GM12878 (cell line): ENCODE data around the gene TEX54. TPM values are rescaled to one million over a fixed set of nuclear protein-coding genes. Genes with fewer than 3 reads are reported as not detected.
"Not testable (repeated sequence)": the region's sequence is repeated elsewhere in the genome, so short reads cannot be mapped to it uniquely, and the experiment has no call there.

Source experiments
- ATAC-seq: fragments of 200-7000 bp; cut with Tn5 transposase; 3 replicates; pipeline ENCODE4 v1.9.1; 2020; ENCODE audit warnings: mild to moderate bottlenecking, moderate library complexity
- BruUV-seq: library from RNA; stranded (reverse); fragments of 400-500 nt; replicated peaks from 2 replicates; lab custom pipeline; 2021; lab: Mats Ljungman, UMichigan
- CTCF ChIA-PET: fragments of 300-600 bp; sonication (Branson Sonifier 250); formaldehyde crosslinking; extraction: SDS; loops from one replicate; lab custom pipeline; 2021; ENCODE audit warnings: inconsistent platforms; lab: Yijun Ruan, JAX
- POLR2A ChIA-PET: fragments of 350-600 bp; formaldehyde crosslinking; extraction: SDS; loops from one replicate; lab custom pipeline; 2021; ENCODE audit warnings: inconsistent platforms; lab: Charles Lee
- RAD21 ChIA-PET: fragments of 300-600 bp; sonication (Branson Sonifier 250); formaldehyde crosslinking; loops from one replicate; lab custom pipeline; 2023; ENCODE audit warnings: antibody characterized with exemption; ENCODE audit not compliant: unreplicated experiment; lab: Charles Lee
- SMC1A ChIA-PET: fragments of 300-600 bp; sonication (Branson Sonifier 250); formaldehyde crosslinking; loops from one replicate; lab custom pipeline; 2023; ENCODE audit not compliant: unreplicated experiment, uncharacterized antibody; lab: Charles Lee
- DNase-seq: peaks from one replicate; pipeline ENCODE4 v3.0.0-alpha.2; 2011; ENCODE audit warnings: low read depth, low spot score
- FAIRE-seq: peaks from 3 replicates; lab custom pipeline; 2011; peaks lifted over from hg19 to GRCh38; lab: Jason Lieb, UNC
- H2AFZ ChIP-seq: 2 replicates; pipeline ENCODE4 v1.6.0; 2011; ENCODE audit warnings: low read depth, low read length, control low read depth; ENCODE audit not compliant: control insufficient read depth
- H3K27ac ChIP-seq: 2 replicates; pipeline ENCODE4 v1.5.1; 2011; ENCODE audit warnings: control low read depth; ENCODE audit not compliant: control insufficient read depth, insufficient read depth
- H3K27me3 ChIP-seq, 2 experiments: replicated peaks in 1 of 2; 2 replicates each; pipeline versions ENCODE4 v1.6.0 to v1.6.1; 2011; ENCODE audit warnings: low read length in 1 of 2; ENCODE audit not compliant: control insufficient read depth in 2 of 2, insufficient read depth in 2 of 2
- H3K36me3 ChIP-seq, 2 experiments: 2 replicates each; pipeline ENCODE4 v1.5.1; 2011; ENCODE audit warnings: low read length in 1 of 2; ENCODE audit not compliant: control insufficient read depth in 2 of 2, insufficient read depth in 2 of 2
- H3K4me1 ChIP-seq: 2 replicates; pipeline ENCODE4 v1.6.1; 2011; ENCODE audit warnings: mild to moderate bottlenecking, low read length, moderate library complexity, mixed read lengths; ENCODE audit not compliant: control insufficient read depth, insufficient read depth
- H3K4me2 ChIP-seq: 2 replicates; pipeline ENCODE4 v1.6.0; 2011; ENCODE audit warnings: control low read depth; ENCODE audit not compliant: control insufficient read depth, insufficient read depth
- H3K4me3 ChIP-seq: fragments of 200-600 bp; sonication (generic); 2 replicates; pipeline ENCODE4 v1.5.1; 2016
- H3K79me2 ChIP-seq: 2 replicates; pipeline ENCODE4 v1.6.0; 2011; ENCODE audit warnings: low read length; ENCODE audit not compliant: control insufficient read depth, insufficient read depth
- H3K9ac ChIP-seq: 2 replicates; pipeline ENCODE4 v1.8.0; 2011; ENCODE audit warnings: low read length, control low read depth, mixed read lengths; ENCODE audit not compliant: control insufficient read depth, insufficient read depth
- H3K9me3 ChIP-seq: replicated peaks from 3 replicates; pipeline ENCODE4 v1.5.1; 2011; ENCODE audit warnings: mild to moderate bottlenecking, low read length; ENCODE audit not compliant: control insufficient read depth, insufficient read depth
- H4K20me1 ChIP-seq: 2 replicates; pipeline ENCODE4 v1.6.0; 2011; ENCODE audit not compliant: control insufficient read depth, insufficient read depth
- BHLHE40 ChIP-seq, 2 experiments: fragments of 450-650 bp in 1 of 2; IDR thresholded peaks; 2 replicates each; pipeline ENCODE4 v1.6.1; 2011 to 2017; ENCODE audit warnings: low read depth in 2 of 2, borderline replicate concordance in 1 of 2, improper control_type of control experiment in 1 of 2, low read length in 1 of 2, mild to moderate bottlenecking in 1 of 2
- DPF2 ChIP-seq: fragments of 450-650 bp; IDR thresholded peaks from 2 replicates; pipeline ENCODE4 v1.6.1; 2017; ENCODE audit warnings: mild to moderate bottlenecking
- E4F1 ChIP-seq: fragments of 450-650 bp; IDR thresholded peaks from 2 replicates; pipeline ENCODE4 v1.6.1; 2018; ENCODE audit warnings: borderline replicate concordance, mild to moderate bottlenecking; ENCODE audit not compliant: partially characterized antibody
- GATAD2B ChIP-seq: fragments of 450-650 bp; conservative IDR thresholded peaks from 2 replicates; pipeline ENCODE4 v1.6.1; 2017; ENCODE audit warnings: low read depth, mild to moderate bottlenecking, moderate library complexity
- IKZF2 ChIP-seq, 2 experiments: fragments of 450-650 bp; IDR thresholded peaks; 2 replicates each; pipeline ENCODE4 v1.6.1; 2017; ENCODE audit warnings: mild to moderate bottlenecking in 2 of 2, moderate library complexity in 2 of 2
- IRF5 ChIP-seq: fragments of 450-650 bp; IDR thresholded peaks from 2 replicates; pipeline ENCODE4 v1.6.1; 2017; ENCODE audit warnings: borderline replicate concordance
- NR2F1 ChIP-seq: fragments of 450-650 bp; conservative IDR thresholded peaks from 2 replicates; pipeline ENCODE4 v1.6.1; 2017; ENCODE audit warnings: mild to moderate bottlenecking
- PAX8 ChIP-seq: fragments of 450-650 bp; IDR thresholded peaks from 2 replicates; pipeline ENCODE4 v1.6.1; 2017; ENCODE audit warnings: mild to moderate bottlenecking, moderate library complexity
- POLR2A ChIP-seq: IDR thresholded peaks from 2 replicates; pipeline ENCODE4 v1.6.1; 2011; ENCODE audit warnings: low read depth, mild to moderate bottlenecking, low read length
- SMARCA5 ChIP-seq: fragments of 450-650 bp; IDR thresholded peaks from 2 replicates; pipeline ENCODE4 v1.6.1; 2017; ENCODE audit warnings: mild to moderate bottlenecking
- STAT1 ChIP-seq: fragments of 450-650 bp; conservative IDR thresholded peaks from 2 replicates; pipeline ENCODE4 v1.6.1; 2014; ENCODE audit warnings: antibody characterized with exemption, mild to moderate bottlenecking
- TCF3 ChIP-seq: IDR thresholded peaks from 2 replicates; pipeline ENCODE4 v1.6.1; 2012; ENCODE audit warnings: low read depth, mild to moderate bottlenecking, low read length, borderline replicate concordance; ENCODE audit not compliant: insufficient read depth
- ZBTB40 ChIP-seq: fragments of 450-650 bp; IDR thresholded peaks from 2 replicates; pipeline ENCODE4 v1.6.1; 2016; ENCODE audit warnings: mild to moderate bottlenecking, moderate library complexity, borderline replicate concordance
- WGBS: methylation state at CpG from one replicate; pipeline ENCODE4 v1.1.6; 2016; ENCODE audit warnings: low lambda C conversion rate; ENCODE audit not compliant: insufficient replicate concordance, insufficient coverage; ENCODE audit errors: missing lambda C conversion rate; 5-methylcytosine and 5-hydroxymethylcytosine counted together
- in situ Hi-C: fragments of 300-500 bp; cut with MboI; formaldehyde crosslinking; loops from 9 replicates; pipeline ENCODE4 v1.14.3; 2018; ENCODE audit warnings: mixed read lengths
- intact Hi-C: fragments of 100-400 bp; cut with micrococcal nuclease; formaldehyde crosslinking; loops from one replicate; pipeline ENCODE4 v1.14.2; 2022; ENCODE audit not compliant: unreplicated experiment
- polyA plus RNA-seq, 11 experiments: library from polyadenylated mRNA; depleted of rRNA in 4 of 11; unstranded in 6 of 11; stranded (reverse) in 5 of 11; fragments of >200 nt; fragmentation: Nextera tagmentation in 4 of 11; fragmentation: Illumina TruSeq in 1 of 11; extraction: Ambion mirVana in 4 of 11; extraction: Trizol in 1 of 11; gene quantifications; 1 replicate in 1 of 11; 2 replicates in 10 of 11; pipeline versions ENCODE4 v1.2.1 to v1.2.3, GENCODE V29; 2011 to 2016; ENCODE audit warnings: inconsistent platforms in 2 of 11, missing spikeins in 2 of 11, low read depth in 1 of 11
- total RNA-seq, 4 experiments: library from RNA; depleted of rRNA in 3 of 4; stranded (reverse); fragments of >200 nt in 3 of 4; fragmentation: Illumina TruSeq in 1 of 4; extraction: Trizol in 1 of 4; gene quantifications; 2 replicates each; pipeline versions ENCODE4 v1.2.1 to v1.2.3, GENCODE V29; 2013 to 2021

Gene TEX54
- total and polyA plus RNA-seq, 10 of the 15 experiments (the other 5 are each of a cell fraction or from before 2014, with no cell fraction given), result 0.38 to 0.68 (median 0.51) TPM; not detected in 7

GRCh38 chr11:62840721-62841360 is 8.2 kb upstream of the TEX54 start:
- POLR2A ChIA-PET, result interaction anchor here (0.7 to 3.4 kb wide), 26 partner anchors 9 to 296 kb away, joined by 3 to 92 read pairs (median 5); partner anchors contain the start of genes HNRNPUL2, LBHD1, NXF1 and POLR2G
- DNase-seq, in situ Hi-C loops, H3K36me3 ChIP-seq, H3K9me3 ChIP-seq, H3K4me1 ChIP-seq, BruUV-seq, H4K20me1 ChIP-seq, FAIRE-seq, H3K27me3 ChIP-seq: not testable (repeated sequence)
- RAD21 ChIA-PET, result interaction anchor here (0.9 to 2.9 kb wide), 13 partner anchors 9 to 285 kb away, joined by 3 to 31 read pairs (median 4); partner anchors contain the start of genes HNRNPUL2, POLR2G, STX5 and TMEM179B
- SMC1A ChIA-PET, result interaction anchor here (1.2 to 3.0 kb wide), 8 partner anchors 9 to 176 kb away, joined by 3 to 36 read pairs (median 6); partner anchors contain the start of genes C11orf98, CSKMT, STX5 and TEX54
- Histone ChIP-seq H3K9ac (peak overlapping the region; percentile 97), H3K79me2 (peaks cover 22% of the 10 kb centered on the region), H3K4me3 (peak overlapping the region; percentile 79), H3K27ac (peak overlapping the region; percentile 99), H3K4me2 (peak overlapping the region; percentile 91), H2AFZ (peak overlapping the region; percentile 48; the same call in 1 of the 2 replicates)
- peak; percentile 29 for ATAC-seq
- intact Hi-C loops, result loop anchor here (1.0 to 2.0 kb wide), 4 partner anchors 15 to 160 kb away; partner anchors contain the start of genes SLC3A2 and TTC9C
- CTCF ChIA-PET, result interaction anchor here (0.6 to 3.4 kb wide), 12 partner anchors 10 to 285 kb away, joined by 3 to 28 read pairs (median 4); partner anchors contain the start of gene TMEM179B
- under 1% methylated on average over 41 of the region's 41 CpGs for WGBS
- TF ChIP-seq E4F1 (peak; percentile 31), POLR2A (0 out of 2 replicates have a peak, but pooled peaks have one; percentile 9), GATAD2B (peak; percentile 61), PAX8 (peak; percentile 46), NR2F1 (peak; percentile 82), IRF5 (peak; percentile 39; the same call in 1 of the 2 replicates), DPF2 (peak; percentile 38), SMARCA5 (peak; percentile 66), IKZF2 (IDR thresholded peaks at IDR 0.05) (peak in 1 of 2 experiments; percentile 60; a peak in 2 of 4 replicates), TCF3 (peak; percentile 14; the same call in 1 of the 2 replicates), STAT1 (peak; percentile 61; the same call in 1 of the 2 replicates), BHLHE40 (IDR thresholded peaks at IDR 0.05; ENCODE audit: borderline replicate concordance in 1 of 2, low read depth in 2 of 2, low read length in 1 of 2) (peak in 1 of 2 experiments; percentile 74; a peak in 2 of 4 replicates), ZBTB40 (0 out of 2 replicates have a peak, but pooled peaks have one; percentile 18)
